CD4-positive, alpha-beta T cell (primary cell): ENCODE results near the gene IL15RA. TPM values are rescaled to one million over a fixed set of nuclear protein-coding genes. Genes with fewer than 3 reads are reported as not detected.

Experiments used
- ATAC-seq: fragments of 200-7000 bp; cut with Tn5 transposase; one replicate; pipeline ENCODE4 v1.10.0; 2022; ENCODE audit warnings: mild to moderate bottlenecking; ENCODE audit not compliant: poor library complexity
- CTCF ChIA-PET: fragments of 350-600 bp; sonication (Branson Sonifier 250); formaldehyde crosslinking; loops from one replicate; lab custom pipeline; 2021; ENCODE audit warnings: antibody characterized with exemption, inconsistent platforms; lab: Charles Lee
- POLR2A ChIA-PET: fragments of 350-600 bp; sonication (Branson Sonifier 250); formaldehyde crosslinking; loops from one replicate; lab custom pipeline; 2021; ENCODE audit warnings: antibody characterized with exemption, inconsistent platforms; lab: Charles Lee
- DNase-seq, 14 experiments: peaks; one replicate each; pipeline ENCODE4 v3.0.0-alpha.2; 2013 to 2020; ENCODE audit warnings: mixed read lengths in 2 of 14
- H3K27ac ChIP-seq, 2 donors: one replicate each; pipeline versions ENCODE4 v1.5.1 to v1.7.0; 2013; ENCODE audit warnings: low read length in 2 of 2, low read depth in 1 of 2, mild to moderate bottlenecking in 1 of 2
- H3K27me3 ChIP-seq, 2 experiments: 1 replicate in 1 of 2; 2 replicates in 1 of 2; pipeline versions ENCODE4 v1.6.1 to v1.7.0; 2013; ENCODE audit warnings: low read length in 2 of 2, control low read depth in 1 of 2, mild to moderate bottlenecking in 1 of 2, moderate library complexity in 1 of 2; ENCODE audit not compliant: insufficient read depth in 2 of 2, control insufficient read depth in 1 of 2
- H3K36me3 ChIP-seq: one replicate; pipeline ENCODE4 v1.6.1; 2013; ENCODE audit warnings: low read length, control low read depth; ENCODE audit not compliant: insufficient read depth
- H3K4me1 ChIP-seq: one replicate; pipeline ENCODE4 v1.6.1; 2013; ENCODE audit warnings: low read length, control low read depth; ENCODE audit not compliant: insufficient read depth
- H3K4me3 ChIP-seq: one replicate; pipeline ENCODE4 v1.5.1; 2013; ENCODE audit warnings: mild to moderate bottlenecking, low read length, moderate library complexity
- H3K9me3 ChIP-seq, 2 experiments: 1 replicate in 1 of 2; 2 replicates in 1 of 2; pipeline versions ENCODE4 v1.6.1 to v1.7.0; 2013; ENCODE audit warnings: low read length in 2 of 2, mild to moderate bottlenecking in 2 of 2, control low read depth in 1 of 2, moderate library complexity in 1 of 2; ENCODE audit not compliant: control insufficient read depth in 1 of 2, insufficient read depth in 1 of 2
- H3K27ac Mint-ChIP-seq: one replicate; pipeline ENCODE4 v1.8.0; 2020; ENCODE audit warnings: mixed read lengths
- H3K27me3 Mint-ChIP-seq: one replicate; pipeline ENCODE4 v1.8.0; 2021; ENCODE audit warnings: mixed read lengths
- H3K36me3 Mint-ChIP-seq: one replicate; pipeline ENCODE4 v1.8.0; 2021; ENCODE audit warnings: low read depth, mixed read lengths
- H3K4me1 Mint-ChIP-seq: one replicate; pipeline ENCODE4 v1.8.0; 2021; ENCODE audit warnings: low read depth, mixed read lengths
- H3K4me3 Mint-ChIP-seq: one replicate; pipeline ENCODE4 v1.8.0; 2020; ENCODE audit warnings: mild to moderate bottlenecking, mixed read lengths
- H3K9me3 Mint-ChIP-seq: one replicate; pipeline ENCODE4 v1.8.0; 2020; ENCODE audit warnings: mixed read lengths
- intact Hi-C, 2 experiments: fragments of 100-400 bp; cut with DNase I in 1 of 2; cut with micrococcal nuclease in 1 of 2; formaldehyde crosslinking; loops; one replicate each; pipeline versions ENCODE4 v1.15.1 to v1.9.0; 2023 to 2025; cut with DNase I, micrococcal nuclease
- total RNA-seq, 174 experiments: library from RNA in 2 of 174; stranded (reverse) in 2 of 174; gene quantifications; one replicate each; pipeline ENCODE4 v1.2.3 and lab custom pipeline; 2021 to 2026
- TF ChIP-seq, protein P1 (sequence below): fragments of 200-600 bp; IDR thresholded peaks from one replicate; pipeline ENCODE4 v1.8.0; 2022; ENCODE audit warnings: antibody characterized with exemption, mild to moderate bottlenecking

Gene IL15RA
- total RNA-seq, 2 experiments from 2014 or later, result 4.4 TPM

DNA sequence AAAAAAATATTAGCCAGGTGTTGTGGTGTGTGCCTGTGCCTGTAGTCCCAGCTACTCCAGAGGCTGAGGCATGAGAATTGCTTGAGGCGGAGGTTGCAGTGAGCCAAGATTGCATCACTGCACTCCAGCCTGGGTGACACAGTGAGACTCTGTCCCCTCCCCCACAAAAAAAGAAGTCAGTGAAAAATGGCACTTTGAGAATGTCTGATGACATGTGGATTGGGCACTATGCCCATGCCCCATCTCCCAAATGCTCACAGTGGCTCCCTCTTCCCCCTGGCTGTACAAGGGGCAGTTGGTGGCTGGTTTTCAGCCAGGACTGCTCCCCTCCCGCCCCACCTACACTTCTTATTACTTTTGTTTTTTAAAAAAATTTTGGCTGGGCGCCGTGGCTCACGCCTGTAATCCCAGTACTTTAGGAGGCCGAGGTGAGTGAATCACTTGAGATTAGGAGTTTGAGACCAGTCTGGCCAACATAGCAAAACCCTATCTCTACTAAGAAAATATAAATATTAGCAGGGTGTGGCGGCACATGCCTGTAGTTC, 26.1 kb downstream of the IL15RA start:
- TF ChIP-seq, protein P1, sequence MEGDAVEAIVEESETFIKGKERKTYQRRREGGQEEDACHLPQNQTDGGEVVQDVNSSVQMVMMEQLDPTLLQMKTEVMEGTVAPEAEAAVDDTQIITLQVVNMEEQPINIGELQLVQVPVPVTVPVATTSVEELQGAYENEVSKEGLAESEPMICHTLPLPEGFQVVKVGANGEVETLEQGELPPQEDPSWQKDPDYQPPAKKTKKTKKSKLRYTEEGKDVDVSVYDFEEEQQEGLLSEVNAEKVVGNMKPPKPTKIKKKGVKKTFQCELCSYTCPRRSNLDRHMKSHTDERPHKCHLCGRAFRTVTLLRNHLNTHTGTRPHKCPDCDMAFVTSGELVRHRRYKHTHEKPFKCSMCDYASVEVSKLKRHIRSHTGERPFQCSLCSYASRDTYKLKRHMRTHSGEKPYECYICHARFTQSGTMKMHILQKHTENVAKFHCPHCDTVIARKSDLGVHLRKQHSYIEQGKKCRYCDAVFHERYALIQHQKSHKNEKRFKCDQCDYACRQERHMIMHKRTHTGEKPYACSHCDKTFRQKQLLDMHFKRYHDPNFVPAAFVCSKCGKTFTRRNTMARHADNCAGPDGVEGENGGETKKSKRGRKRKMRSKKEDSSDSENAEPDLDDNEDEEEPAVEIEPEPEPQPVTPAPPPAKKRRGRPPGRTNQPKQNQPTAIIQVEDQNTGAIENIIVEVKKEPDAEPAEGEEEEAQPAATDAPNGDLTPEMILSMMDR, result no peak
- Mint-ChIP-seq H3K27ac (no peak overlapping the region), H3K36me3 (no peaks in the 10 kb centered on the region), H3K9me3 (no peaks in the 10 kb centered on the region), H3K27me3 (no peaks in the 10 kb centered on the region), H3K4me3 (no peak overlapping the region), H3K4me1 (peaks cover 2% of the 10 kb centered on the region)
- no peaks in the 10 kb centered on the region for H3K4me1 ChIP-seq
- CTCF ChIA-PET, result no interaction called here
- H3K36me3 ChIP-seq, result peaks cover 21% of the 10 kb centered on the region
- DNase-seq, result peak in 2 of 14 experiments; percentile 6 to 11
- no peaks in the 10 kb centered on the region for H3K27me3 ChIP-seq
- ATAC-seq, result no peak
- intact Hi-C loops, result no loop called here
- no peak overlapping the region for H3K27ac ChIP-seq
- POLR2A ChIA-PET, result interaction anchor here (0.6 to 0.9 kb wide), 2 partner anchors 23 to 641 kb away, joined by 3 read pairs; no protein-coding TSS in a partner anchor
- H3K4me3 ChIP-seq, result no peak overlapping the region
- H3K9me3 ChIP-seq, result no peaks in the 10 kb centered on the region

DNA sequence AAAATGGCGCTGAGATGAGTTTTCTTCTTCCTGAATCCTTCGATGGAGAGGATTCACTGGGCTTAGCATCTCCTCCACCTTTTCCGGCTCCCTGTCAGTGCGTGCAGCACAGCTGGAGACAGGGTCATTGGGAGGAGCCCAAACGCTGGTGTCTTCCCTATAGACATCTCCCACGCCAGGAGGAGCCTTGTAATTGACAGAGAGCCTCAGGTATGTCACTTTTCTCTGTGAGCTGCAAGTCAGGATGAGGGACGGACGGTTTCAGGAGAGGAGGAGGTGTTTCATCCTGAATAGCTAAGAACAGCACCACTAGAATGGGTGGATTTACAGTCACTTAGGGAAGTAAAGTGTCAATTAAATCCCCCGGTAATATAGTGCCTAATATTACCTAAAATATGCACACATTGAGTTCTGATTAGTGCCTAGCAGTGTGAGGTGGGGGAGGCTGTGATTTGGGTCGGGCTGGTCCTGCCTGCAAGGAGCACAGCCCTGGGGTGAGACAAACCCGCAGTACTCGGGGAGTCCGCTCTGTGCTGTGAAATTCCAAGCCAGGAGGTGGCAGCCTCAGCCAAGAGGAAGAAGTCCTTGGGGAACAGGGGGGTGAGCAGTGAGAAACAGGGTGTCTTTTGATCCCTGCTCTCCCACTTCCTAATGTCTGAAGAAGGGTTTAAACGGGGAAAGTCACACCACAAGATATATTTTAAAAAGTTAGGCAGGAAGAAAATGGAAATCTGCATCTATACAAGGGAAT, 28.2 kb downstream of the IL15RA start:
- CTCF ChIA-PET, result interaction anchor here (1.1 kb wide), 1 partner anchor 137 kb away, joined by 3 read pairs; no protein-coding TSS in a partner anchor
- H3K9me3 Mint-ChIP-seq, result no peaks in the 10 kb centered on the region
- Histone ChIP-seq H3K4me3 (no peak overlapping the region), H3K9me3 (no peaks in the 10 kb centered on the region), H3K4me1 (peaks cover 9% of the 10 kb centered on the region), H3K36me3 (peaks cover 19% of the 10 kb centered on the region), H3K27me3 (no peaks in the 10 kb centered on the region), H3K27ac (no peak overlapping the region)
- no peaks in the 10 kb centered on the region for H3K27me3 Mint-ChIP-seq
- ATAC-seq (no peak), DNase-seq (peak in 6 of 14 experiments; percentile 8 to 47 (median 28))
- H3K36me3 Mint-ChIP-seq, result no peaks in the 10 kb centered on the region
- intact Hi-C loops, result no loop called here
- POLR2A ChIA-PET, result no interaction called here
- no peak overlapping the region for H3K4me3 Mint-ChIP-seq
- TF ChIP-seq, protein P1, result no peak
- no peak overlapping the region for H3K27ac Mint-ChIP-seq
- H3K4me1 Mint-ChIP-seq, result peaks cover 8% of the 10 kb centered on the region

DNA sequence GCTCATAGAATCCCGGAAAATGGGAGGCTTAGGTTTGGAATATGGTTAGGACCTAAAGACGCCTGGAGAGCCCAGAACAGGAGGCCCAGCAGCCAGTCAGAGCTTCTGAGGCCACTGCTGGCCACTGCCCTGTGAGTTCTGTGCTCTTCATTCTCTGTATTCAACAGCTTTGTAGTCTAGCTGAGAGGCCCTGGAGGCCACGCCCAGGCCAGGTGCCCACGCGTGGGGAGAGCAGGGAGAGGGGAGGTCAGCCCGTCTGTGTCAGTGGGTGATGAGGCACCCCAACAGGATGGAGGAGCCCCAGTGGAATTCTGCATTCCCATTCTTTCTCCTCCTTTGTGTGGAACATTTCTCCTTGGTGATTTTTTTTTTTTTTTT, 29.1 kb downstream of the IL15RA start:
- POLR2A ChIA-PET, result no interaction called here
- intact Hi-C loops, result no loop called here
- CTCF ChIA-PET, result interaction anchor here (1.1 kb wide), 1 partner anchor 138 kb away, joined by 3 read pairs; no protein-coding TSS in a partner anchor

More for the DNA sequence above, 29.1 kb downstream of the IL15RA start:
- Histone ChIP-seq H3K9me3 (no peaks in the 10 kb centered on the region), H3K27me3 (no peaks in the 10 kb centered on the region), H3K4me3 (no peak overlapping the region), H3K4me1 (peaks cover 9% of the 10 kb centered on the region), H3K27ac (no peak overlapping the region), H3K36me3 (peaks cover 14% of the 10 kb centered on the region)
- ATAC-seq, result no peak
- no peak overlapping the region for H3K27ac Mint-ChIP-seq
- H3K27me3 Mint-ChIP-seq, result no peaks in the 10 kb centered on the region
- H3K36me3 Mint-ChIP-seq, result no peaks in the 10 kb centered on the region
- peaks cover 8% of the 10 kb centered on the region for H3K4me1 Mint-ChIP-seq
- no peak overlapping the region for H3K4me3 Mint-ChIP-seq
- no peaks in the 10 kb centered on the region for H3K9me3 Mint-ChIP-seq
- TF ChIP-seq, protein P1, result no peak
- no peak for DNase-seq
